ENCODE results near the gene HOXB1.

HOXB1 gene

GRCh38 chr17:48499735-48500434 lies 30.9 kb downstream of the HOXB1 start:
- Histone ChIP-seq H3K4me2 (ENCODE audit: insufficient read depth, low read length) (no peak overlapping the region), H3K36me3 (ENCODE audit: insufficient read depth, low read length) (no peaks in the 10 kb centered on the region), H3K9me3 (ENCODE audit: insufficient read depth, low read length, severe bottlenecking) (no peaks in the 10 kb centered on the region), H2AFZ (ENCODE audit: low read depth, low read length) (no peak overlapping the region), H3K27me3 (ENCODE audit: insufficient read depth, low read length, poor library complexity) (peaks cover 41% of the 10 kb centered on the region), H4K20me1 (ENCODE audit: insufficient read depth, low read length) (no peaks in the 10 kb centered on the region; the same call in 1 of the 2 replicates), H3K27ac (ENCODE audit: low read length) (no peak overlapping the region), H3K79me2 (ENCODE audit: insufficient read depth, low read length) (no peaks in the 10 kb centered on the region), H3K9ac (ENCODE audit: low read depth, low read length) (no peak overlapping the region), H3K4me1 (ENCODE audit: insufficient read depth, low read length) (no peaks in the 10 kb centered on the region), H3K4me3 (ENCODE audit: low read depth in 1 of 2, low read length in 2 of 2) (no peak overlapping the region)
- TF ChIP-seq CTCF (IDR thresholded peaks at IDR 0.05; ENCODE audit: borderline replicate concordance, extremely low read depth, low read length, poor library complexity, severe bottlenecking): no peak
- TF ChIP-seq EZH2 (IDR thresholded peaks at IDR 0.05; ENCODE audit: borderline replicate concordance, low read depth, low read length, severe bottlenecking): no peak
- ATAC-seq (ENCODE audit: insufficient read depth, low read depth) (no peak), DNase-seq (no peak)

GRCh38 chr17:48499248-48499647 lies 31.6 kb downstream of the HOXB1 start:
- H3K4me2 ChIP-seq (ENCODE audit: insufficient read depth, low read length): no peak overlapping the region
- no peaks in the 10 kb centered on the region for H3K79me2 ChIP-seq (ENCODE audit: insufficient read depth, low read length)
- H3K4me3 ChIP-seq (ENCODE audit: low read depth in 1 of 2, low read length in 2 of 2): no peak overlapping the region
- no peak for TF ChIP-seq EZH2 (IDR thresholded peaks at IDR 0.05; ENCODE audit: borderline replicate concordance, low read depth, low read length, severe bottlenecking)
- TF ChIP-seq CTCF (IDR thresholded peaks at IDR 0.05; ENCODE audit: borderline replicate concordance, extremely low read depth, low read length, poor library complexity, severe bottlenecking): no peak
- H3K27me3 ChIP-seq (ENCODE audit: insufficient read depth, low read length, poor library complexity): peaks cover 44% of the 10 kb centered on the region
- H3K9me3 ChIP-seq (ENCODE audit: insufficient read depth, low read length, severe bottlenecking): no peaks in the 10 kb centered on the region
- no peak overlapping the region for H2AFZ ChIP-seq (ENCODE audit: low read depth, low read length)
- no peaks in the 10 kb centered on the region for H3K4me1 ChIP-seq (ENCODE audit: insufficient read depth, low read length)
- no peak for ATAC-seq (ENCODE audit: insufficient read depth, low read depth)
- no peak overlapping the region for H3K9ac ChIP-seq (ENCODE audit: low read depth, low read length)
- no peak overlapping the region for H3K27ac ChIP-seq (ENCODE audit: low read length)
- DNase-seq: no peak
- H4K20me1 ChIP-seq (ENCODE audit: insufficient read depth, low read length): no peaks in the 10 kb centered on the region; the same call in 1 of the 2 replicates
- no peaks in the 10 kb centered on the region for H3K36me3 ChIP-seq (ENCODE audit: insufficient read depth, low read length)

GRCh38 chr17:48498164-48498850 lies 32.5 kb downstream of the HOXB1 start:
- Histone ChIP-seq H3K79me2 (ENCODE audit: insufficient read depth, low read length) (no peaks in the 10 kb centered on the region), H3K27me3 (ENCODE audit: insufficient read depth, low read length, poor library complexity) (peaks cover 42% of the 10 kb centered on the region), H3K4me2 (ENCODE audit: insufficient read depth, low read length) (no peak overlapping the region), H3K36me3 (ENCODE audit: insufficient read depth, low read length) (no peaks in the 10 kb centered on the region), H3K9ac (ENCODE audit: low read depth, low read length) (no peak overlapping the region), H3K9me3 (ENCODE audit: insufficient read depth, low read length, severe bottlenecking) (no peaks in the 10 kb centered on the region), H3K4me3 (ENCODE audit: low read depth in 1 of 2, low read length in 2 of 2) (no peak overlapping the region), H2AFZ (ENCODE audit: low read depth, low read length) (no peak overlapping the region), H4K20me1 (ENCODE audit: insufficient read depth, low read length) (no peaks in the 10 kb centered on the region; the same call in 1 of the 2 replicates), H3K4me1 (ENCODE audit: insufficient read depth, low read length) (no peaks in the 10 kb centered on the region), H3K27ac (ENCODE audit: low read length) (no peak overlapping the region)
- TF ChIP-seq EZH2 (IDR thresholded peaks at IDR 0.05; ENCODE audit: borderline replicate concordance, low read depth, low read length, severe bottlenecking) (no peak), CTCF (IDR thresholded peaks at IDR 0.05; ENCODE audit: borderline replicate concordance, extremely low read depth, low read length, poor library complexity, severe bottlenecking) (no peak)
- no peak for ATAC-seq (ENCODE audit: insufficient read depth, low read depth)
- no peak for DNase-seq

All from DND-41 (cell line).